Measurements from ENCODE around the gene CFLAR. TPM values are rescaled to one million over a fixed set of nuclear protein-coding genes. Genes with fewer than 3 reads are reported as not detected.
"Not testable (repeated sequence)": the region's sequence is repeated elsewhere in the genome, so short reads cannot be mapped to it uniquely, and the experiment has no call there.

Gene CFLAR
- total RNA-seq, 1 donor from 2014 or later, result 77.1 TPM

DNA sequence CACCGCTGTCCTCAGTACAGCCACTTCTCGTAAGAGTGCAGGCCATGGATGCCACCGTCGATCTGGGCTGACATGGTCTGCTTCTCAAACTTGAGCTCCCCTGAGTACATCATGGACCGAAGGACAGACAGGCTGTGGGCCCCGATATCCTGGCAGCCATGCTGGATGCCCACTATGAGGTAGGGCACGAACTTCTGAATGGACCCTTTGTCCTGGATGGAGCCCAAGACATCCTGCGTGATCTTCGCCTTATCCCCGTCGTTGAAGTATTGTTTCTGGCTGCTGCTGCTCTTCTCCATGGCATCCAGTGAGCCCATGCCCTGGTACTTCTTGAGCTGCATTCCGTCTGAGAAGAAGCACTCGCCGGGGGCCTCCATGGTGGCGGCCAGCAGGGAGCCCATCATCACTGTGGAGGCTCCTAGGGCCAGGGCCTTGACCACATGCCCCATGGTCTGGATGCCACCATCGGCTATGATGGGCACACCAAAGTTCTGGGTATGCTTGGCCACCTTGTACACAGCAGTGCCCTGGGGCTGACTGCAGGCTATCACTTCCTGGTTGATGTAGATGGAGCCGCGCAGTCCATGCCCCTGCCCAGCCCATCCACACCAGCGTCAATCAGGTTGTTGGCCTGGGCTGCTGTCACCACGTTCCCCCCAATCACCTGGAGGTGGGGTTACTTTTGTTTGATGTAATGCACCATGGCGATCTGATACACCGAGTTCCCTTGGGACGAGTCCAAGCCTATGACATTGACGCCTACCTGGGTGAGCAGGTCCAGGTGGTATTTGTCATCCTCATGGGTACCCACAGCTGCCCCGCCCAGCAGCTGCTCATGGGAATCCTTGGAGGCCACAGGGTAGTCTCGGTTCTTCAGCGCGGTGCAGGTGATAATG is 21.8 kb downstream of the CFLAR start:
- no peak for DNase-seq (ENCODE audit: low read depth)
- no peaks in the 10 kb centered on the region for H3K27me3 ChIP-seq (ENCODE audit: control insufficient read depth, insufficient read depth, low read length)
- TF ChIP-seq, protein P1, sequence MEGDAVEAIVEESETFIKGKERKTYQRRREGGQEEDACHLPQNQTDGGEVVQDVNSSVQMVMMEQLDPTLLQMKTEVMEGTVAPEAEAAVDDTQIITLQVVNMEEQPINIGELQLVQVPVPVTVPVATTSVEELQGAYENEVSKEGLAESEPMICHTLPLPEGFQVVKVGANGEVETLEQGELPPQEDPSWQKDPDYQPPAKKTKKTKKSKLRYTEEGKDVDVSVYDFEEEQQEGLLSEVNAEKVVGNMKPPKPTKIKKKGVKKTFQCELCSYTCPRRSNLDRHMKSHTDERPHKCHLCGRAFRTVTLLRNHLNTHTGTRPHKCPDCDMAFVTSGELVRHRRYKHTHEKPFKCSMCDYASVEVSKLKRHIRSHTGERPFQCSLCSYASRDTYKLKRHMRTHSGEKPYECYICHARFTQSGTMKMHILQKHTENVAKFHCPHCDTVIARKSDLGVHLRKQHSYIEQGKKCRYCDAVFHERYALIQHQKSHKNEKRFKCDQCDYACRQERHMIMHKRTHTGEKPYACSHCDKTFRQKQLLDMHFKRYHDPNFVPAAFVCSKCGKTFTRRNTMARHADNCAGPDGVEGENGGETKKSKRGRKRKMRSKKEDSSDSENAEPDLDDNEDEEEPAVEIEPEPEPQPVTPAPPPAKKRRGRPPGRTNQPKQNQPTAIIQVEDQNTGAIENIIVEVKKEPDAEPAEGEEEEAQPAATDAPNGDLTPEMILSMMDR (IDR thresholded peaks at IDR 0.05; ENCODE audit: insufficient read depth, low read length, severe bottlenecking), result no peak
- H3K36me3 ChIP-seq (ENCODE audit: control insufficient read depth, insufficient read depth, low read length), result peaks cover 28% of the 10 kb centered on the region
- no peak overlapping the region for H3K4me3 ChIP-seq (ENCODE audit: low read depth, low read length)
- no peak for FAIRE-seq

DNA sequence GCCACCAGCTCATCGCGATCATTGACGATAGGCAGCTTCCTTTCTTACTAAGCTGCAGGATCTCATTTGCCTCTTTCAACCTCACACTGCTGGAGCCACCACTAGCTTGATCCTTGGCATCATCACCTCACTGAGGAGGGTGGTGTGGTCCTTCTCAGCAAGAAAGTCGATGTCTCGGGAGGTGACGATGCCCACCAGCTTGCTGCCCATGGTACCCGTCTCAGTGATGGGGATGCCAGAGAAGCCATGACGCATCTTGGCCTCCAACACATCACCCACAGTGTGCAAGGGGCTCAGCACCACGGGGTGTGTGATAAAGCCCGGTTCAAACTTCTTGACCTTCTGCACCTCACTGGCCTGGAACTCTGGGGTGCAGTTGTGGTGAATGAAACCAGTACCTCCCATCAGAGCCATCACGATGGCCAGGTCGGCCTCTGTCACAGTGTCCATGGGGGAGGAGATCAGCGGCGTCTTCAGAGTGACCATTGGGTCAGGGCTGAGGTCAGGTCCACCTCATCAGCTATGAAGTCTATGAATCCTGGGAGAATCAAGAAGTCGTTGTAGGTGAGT is 22.5 kb downstream of the CFLAR start:
- DNase-seq (ENCODE audit: low read depth) (no peak), FAIRE-seq (no peak)
- TF ChIP-seq, protein P1 (IDR thresholded peaks at IDR 0.05; ENCODE audit: insufficient read depth, low read length, severe bottlenecking), result no peak
- H3K36me3 ChIP-seq (ENCODE audit: control insufficient read depth, insufficient read depth, low read length), result peaks cover 29% of the 10 kb centered on the region
- H3K27me3 ChIP-seq (ENCODE audit: control insufficient read depth, insufficient read depth, low read length), result no peaks in the 10 kb centered on the region
- H3K4me3 ChIP-seq (ENCODE audit: low read depth, low read length), result no peak overlapping the region

DNA sequence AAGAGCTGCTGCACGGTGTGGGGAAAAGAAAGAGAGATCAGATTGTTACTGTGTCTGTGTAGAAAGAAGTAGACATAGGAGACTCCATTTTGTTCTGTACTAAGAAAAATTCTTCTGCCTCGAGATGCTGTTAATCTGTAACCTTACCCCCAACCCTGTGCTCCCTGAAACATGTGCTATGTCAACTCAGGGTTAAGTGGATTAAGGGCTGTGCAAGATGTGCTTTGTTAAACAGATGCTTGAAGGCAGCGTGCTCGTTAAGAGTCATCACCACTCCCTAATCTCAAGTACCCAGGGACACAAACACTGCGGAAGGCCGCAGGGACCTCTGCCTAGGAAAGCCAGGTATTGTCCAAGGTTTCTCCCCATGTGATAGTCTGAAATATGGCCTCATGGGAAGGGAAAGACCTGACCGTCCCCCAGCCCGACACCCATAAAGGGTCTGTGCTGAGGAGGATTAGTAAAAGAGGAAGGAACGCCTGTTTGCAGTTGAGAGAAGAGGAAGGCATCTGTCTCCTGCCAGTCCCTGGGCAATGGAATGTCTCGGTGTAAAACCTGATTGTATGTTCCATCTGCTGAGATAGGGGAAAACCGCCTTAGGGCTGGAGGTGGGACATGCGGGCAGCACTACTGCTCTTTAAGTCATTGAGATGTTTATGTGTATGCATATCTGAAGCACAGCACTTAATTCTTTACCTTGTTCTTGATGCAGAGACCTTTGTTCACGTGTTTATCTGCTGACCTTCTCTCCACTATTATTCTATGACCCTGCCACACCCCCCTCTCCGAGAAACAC is 23.2 kb downstream of the CFLAR start:
- not testable (repeated sequence) for H3K27me3 ChIP-seq (ENCODE audit: control insufficient read depth, insufficient read depth, low read length); H3K4me3 ChIP-seq (ENCODE audit: low read depth, low read length); DNase-seq (ENCODE audit: low read depth); FAIRE-seq
- H3K36me3 ChIP-seq (ENCODE audit: control insufficient read depth, insufficient read depth, low read length), result peaks cover 29% of the 10 kb centered on the region

DNA sequence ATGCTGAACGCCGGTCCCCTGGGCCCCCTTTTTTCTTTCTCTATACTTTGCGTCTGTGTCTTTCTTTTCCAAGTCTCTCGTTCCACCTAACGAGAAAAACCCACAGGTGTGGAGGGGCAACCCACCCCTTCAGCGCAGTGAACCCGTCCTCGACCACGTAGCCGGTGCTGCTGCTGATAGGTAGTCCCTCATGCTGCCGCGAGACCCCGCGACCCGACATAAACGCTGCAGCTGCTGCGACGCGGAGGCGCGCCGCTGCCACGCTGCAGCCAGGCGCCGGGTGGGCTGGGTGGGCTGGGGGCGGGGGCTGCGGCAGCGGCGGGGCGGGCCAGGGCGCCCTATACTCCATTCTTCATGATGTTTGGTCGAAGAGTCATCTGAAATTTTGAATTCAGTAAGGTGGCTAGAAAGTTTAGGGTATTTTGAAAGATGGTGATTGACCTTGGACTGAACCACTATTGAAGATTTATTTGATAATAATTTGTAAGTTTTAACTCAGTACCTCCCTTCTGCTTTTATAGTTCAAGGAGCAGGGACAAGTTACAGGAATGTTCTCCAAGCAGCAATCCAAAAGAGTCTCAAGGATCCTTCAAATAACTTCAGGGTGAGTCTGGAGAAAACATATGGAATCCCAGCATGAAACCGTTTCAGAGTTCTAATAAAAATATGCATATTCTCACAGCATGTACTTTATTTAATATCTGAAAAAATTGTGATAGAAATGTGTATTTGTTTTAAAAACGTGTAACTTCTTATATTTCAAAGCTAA is 24.1 kb downstream of the CFLAR start:
- peaks cover 29% of the 10 kb centered on the region for H3K36me3 ChIP-seq (ENCODE audit: control insufficient read depth, insufficient read depth, low read length)
- no peak for FAIRE-seq

DNA sequence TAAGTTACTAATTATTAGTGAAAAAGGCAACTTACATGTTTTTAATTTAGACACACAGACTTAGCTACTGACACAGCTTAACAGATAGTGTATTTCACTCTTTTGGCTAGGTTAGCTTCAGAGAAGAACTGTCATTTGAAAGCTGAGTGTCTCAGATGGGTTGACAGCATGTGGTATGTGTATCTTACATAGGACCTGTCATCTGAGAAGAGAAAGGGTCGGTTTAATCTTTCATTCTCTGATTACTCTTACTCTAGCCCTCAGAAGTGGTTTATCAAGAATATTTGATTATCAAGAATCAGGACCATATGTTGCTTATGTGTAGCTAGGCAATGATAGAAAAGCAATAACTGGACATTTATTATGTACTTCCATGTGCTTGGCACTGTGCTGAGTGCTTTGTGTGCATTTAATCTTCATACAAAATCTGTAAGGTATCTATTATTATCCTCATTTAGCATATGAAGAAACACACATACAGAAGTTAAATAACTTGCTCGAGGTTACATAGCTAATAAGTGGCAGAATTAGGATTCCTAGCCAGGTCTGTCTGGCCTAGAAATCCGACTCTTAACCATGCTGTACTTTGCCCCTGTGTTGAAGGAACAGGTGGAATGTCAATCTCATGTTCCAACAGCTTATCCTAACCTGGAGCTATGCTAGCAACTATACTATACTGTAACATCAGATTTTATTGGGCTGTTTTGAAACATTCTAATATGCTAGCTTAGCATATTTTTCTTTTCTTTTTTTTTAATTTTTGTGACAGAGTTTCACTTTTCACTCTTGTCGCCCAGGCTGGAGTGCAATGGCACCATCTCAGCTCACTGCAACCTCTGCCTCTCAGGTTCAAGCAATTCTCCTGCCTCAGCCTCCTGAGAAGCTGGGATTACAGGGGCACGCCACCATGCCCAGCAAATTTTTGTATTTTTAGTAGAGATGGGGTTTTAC is 28.4 kb downstream of the CFLAR start:
- no peak overlapping the region for H3K4me3 ChIP-seq (ENCODE audit: low read depth, low read length)
- FAIRE-seq (no peak), DNase-seq (ENCODE audit: low read depth) (no peak)
- no peaks in the 10 kb centered on the region for H3K27me3 ChIP-seq (ENCODE audit: control insufficient read depth, insufficient read depth, low read length)
- peaks cover 8% of the 10 kb centered on the region for H3K36me3 ChIP-seq (ENCODE audit: control insufficient read depth, insufficient read depth, low read length)
- TF ChIP-seq, protein P1 (IDR thresholded peaks at IDR 0.05; ENCODE audit: insufficient read depth, low read length, severe bottlenecking), result no peak

More for the DNA sequence above, 24.1 kb downstream of the CFLAR start:
- Histone ChIP-seq H3K4me3 (ENCODE audit: low read depth, low read length) (no peak overlapping the region), H3K27me3 (ENCODE audit: control insufficient read depth, insufficient read depth, low read length) (no peaks in the 10 kb centered on the region)
- DNase-seq (ENCODE audit: low read depth), result no peak
- TF ChIP-seq, protein P1 (IDR thresholded peaks at IDR 0.05; ENCODE audit: insufficient read depth, low read length, severe bottlenecking), result no peak
